Mesodermal cell (in vitro differentiated cells): Measurements from ENCODE around the gene NDUFA3.

ENCODE experiments used
- H3K27ac ChIP-seq: 2 replicates; pipeline ENCODE4 v1.7.0; 2013; ENCODE audit warnings: mild to moderate bottlenecking, low read depth, low read length, moderate library complexity; ENCODE audit not compliant: severe bottlenecking
- H3K36me3 ChIP-seq: 2 replicates; pipeline ENCODE4 v1.7.1; 2013; ENCODE audit warnings: mild to moderate bottlenecking, low read length, moderate library complexity; ENCODE audit not compliant: control insufficient read depth, insufficient read depth
- H3K4me1 ChIP-seq: one replicate; pipeline ENCODE4 v1.7.1; 2013; ENCODE audit warnings: mild to moderate bottlenecking, low read length; ENCODE audit not compliant: insufficient read depth, control insufficient read depth, poor library complexity, severe bottlenecking
- H3K4me3 ChIP-seq: 2 replicates; pipeline ENCODE4 v1.7.0; 2013; ENCODE audit warnings: low read length, control low read depth, mild to moderate bottlenecking; ENCODE audit not compliant: insufficient read depth, poor library complexity, severe bottlenecking; ENCODE audit errors: extremely low read depth
- H3K9me3 ChIP-seq: 2 replicates; pipeline ENCODE4 v1.7.1; 2013; ENCODE audit warnings: mild to moderate bottlenecking, low read length, moderate library complexity; ENCODE audit not compliant: control insufficient read depth
- WGBS, 2 experiments: methylation state at CpG; one replicate each; pipeline ENCODE4 v1.1.5; 2013; ENCODE audit warnings: missing lambda C conversion rate in 2 of 2; ENCODE audit not compliant: insufficient coverage in 2 of 2; 5-methylcytosine and 5-hydroxymethylcytosine counted together

NDUFA3 gene

DNA sequence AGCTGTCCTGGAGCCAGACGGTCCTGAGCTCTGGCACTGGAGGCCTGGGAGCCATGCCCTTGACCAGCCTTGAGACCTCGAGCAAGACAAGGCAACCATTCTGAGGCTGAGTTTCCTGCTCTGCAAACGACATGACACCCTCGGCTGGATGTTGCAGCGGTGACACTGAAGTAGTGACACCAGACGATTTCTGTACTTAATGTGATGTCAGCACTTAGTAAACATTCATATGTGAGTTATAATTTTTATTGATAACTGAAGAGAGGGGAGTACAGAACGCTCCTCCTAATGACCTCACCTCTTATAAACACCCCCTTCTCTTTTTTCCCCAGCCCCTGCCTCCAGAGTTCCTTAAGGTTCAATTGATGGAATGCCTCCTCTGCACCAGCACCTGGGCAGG is 5.8 kb downstream of the NDUFA3 start:
- Histone ChIP-seq H3K4me1 (no peaks in the 10 kb centered on the region), H3K27ac (no peak overlapping the region), H3K4me3 (no peak overlapping the region), H3K9me3 (no peaks in the 10 kb centered on the region), H3K36me3 (peaks cover 71% of the 10 kb centered on the region)
- 89 to 90% methylated on average over 4 to 5 of the region's 7 CpGs for WGBS, 2 experiments

DNA sequence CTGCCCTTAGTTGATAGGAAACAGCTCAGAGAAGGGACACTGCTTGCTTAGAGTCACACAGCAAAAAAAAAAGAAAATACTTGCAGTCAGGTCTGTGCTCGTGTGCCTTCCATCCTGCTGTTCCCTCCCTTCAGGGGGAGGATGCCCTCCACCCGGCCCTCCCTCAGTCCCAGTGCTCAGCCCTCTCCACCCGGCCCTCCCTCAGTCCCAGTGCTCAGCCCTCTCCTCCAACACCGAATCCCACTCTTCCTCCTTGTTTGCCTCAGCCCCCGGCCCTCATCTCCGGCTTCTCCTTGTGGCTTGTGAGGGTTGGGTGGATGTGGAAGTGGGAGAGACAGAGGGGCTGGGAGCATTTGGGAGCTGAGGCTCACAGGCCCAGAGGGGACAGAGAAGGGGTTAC is 7.0 kb downstream of the NDUFA3 start:
- Histone ChIP-seq H3K4me1 (peaks cover 6% of the 10 kb centered on the region), H3K9me3 (no peaks in the 10 kb centered on the region), H3K4me3 (no peak overlapping the region), H3K36me3 (peaks cover 76% of the 10 kb centered on the region), H3K27ac (no peak overlapping the region)
- 83 to 91% methylated on average over 2 to 3 of the region's 6 CpGs for WGBS, 2 experiments

DNA sequence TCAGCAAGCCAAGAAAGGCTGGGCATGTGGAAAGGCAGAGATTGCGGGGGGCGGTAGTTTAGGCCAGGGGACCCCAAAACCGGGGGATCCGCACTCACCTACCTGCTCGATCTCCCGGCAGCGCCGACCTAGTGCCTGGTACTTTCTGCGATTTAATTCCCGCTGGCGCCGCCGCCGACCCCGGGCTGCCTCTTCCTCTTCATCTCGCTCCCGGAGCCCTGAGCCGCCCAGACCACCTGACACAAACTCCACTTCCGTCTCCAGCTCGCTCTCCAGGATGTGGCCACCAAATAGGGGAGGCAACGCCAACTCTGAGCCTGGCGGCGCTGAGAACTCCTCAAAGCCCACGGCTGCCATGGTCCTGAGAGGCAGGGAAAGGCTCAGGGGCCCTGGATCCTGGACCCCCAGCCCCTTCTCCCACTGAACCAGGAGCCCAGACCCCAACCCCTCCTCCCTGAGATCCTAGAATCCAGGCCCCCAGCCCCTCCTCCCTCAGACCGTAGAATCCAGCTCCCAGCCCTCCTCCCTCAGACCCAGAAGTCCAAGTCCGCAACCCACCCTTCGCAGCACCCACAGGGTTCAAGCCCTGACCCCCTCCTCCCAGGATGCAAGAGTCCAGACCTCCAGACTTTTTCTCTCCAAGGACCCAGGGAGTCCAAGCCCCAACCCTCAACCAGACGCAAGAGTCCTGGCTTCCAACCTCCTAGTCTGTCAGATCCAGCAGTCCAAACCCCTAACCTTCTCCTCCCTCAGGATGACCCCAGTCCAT is 11.9 kb downstream of the NDUFA3 start:
- Histone ChIP-seq H3K9me3 (no peaks in the 10 kb centered on the region), H3K4me1 (peaks cover 9% of the 10 kb centered on the region), H3K4me3 (peak overlapping the region; percentile 75), H3K36me3 (peaks cover 58% of the 10 kb centered on the region), H3K27ac (no peak overlapping the region)
- WGBS, 2 experiments = 26 to 34% methylated on average over 20 to 28 of the region's 28 CpGs

DNA sequence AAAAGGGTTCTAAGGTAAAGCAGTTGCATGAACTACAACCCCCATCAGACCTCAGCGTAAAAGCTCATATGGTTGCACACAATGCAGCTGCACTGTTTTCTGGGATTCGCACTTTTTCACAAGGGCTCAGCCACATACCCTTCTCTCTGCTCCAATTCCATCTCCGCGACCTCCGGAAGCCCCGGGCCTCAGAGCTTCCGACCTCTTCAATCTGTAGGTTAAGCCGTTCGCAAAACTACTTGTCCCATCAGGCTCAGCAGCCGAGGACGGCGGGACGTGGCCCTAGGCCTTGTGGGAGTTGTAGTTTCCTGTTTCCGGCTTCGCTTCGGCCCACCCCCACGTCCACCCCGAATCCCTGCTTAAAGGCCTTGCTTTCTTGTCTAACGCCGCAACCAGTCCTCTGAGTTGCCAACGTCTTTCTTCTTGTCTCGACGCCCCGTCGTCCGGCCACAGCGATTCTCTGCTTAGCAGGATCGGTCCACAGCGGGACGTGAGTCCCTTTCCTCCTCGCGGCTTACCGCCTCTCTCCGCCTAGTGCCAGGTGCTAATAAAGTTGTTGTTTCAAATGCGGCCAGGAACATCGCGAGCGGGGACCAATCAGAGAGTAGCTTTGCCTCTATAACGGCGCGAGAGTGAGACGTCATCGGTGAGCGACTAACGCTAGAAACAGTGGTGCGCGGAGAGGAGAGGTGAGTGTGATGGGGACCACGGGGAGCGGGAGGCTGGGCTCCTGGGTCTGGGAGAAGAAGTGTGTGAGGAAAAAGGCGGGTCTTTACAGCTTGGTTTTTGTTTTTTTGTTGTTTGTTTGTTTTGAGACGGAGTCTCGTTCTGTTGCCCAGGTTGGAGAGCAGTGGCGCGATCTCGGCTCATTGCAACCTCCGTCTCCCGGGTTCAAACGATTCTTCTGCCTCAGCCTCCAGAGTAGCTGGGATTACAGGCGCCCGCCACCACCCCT is 12.7 kb downstream of the NDUFA3 start, which contains the start of the genes PRPF31 and TFPT:
PRPF31 (plus strand) TSS at position 646 of the 955 bp plus-strand sequence. CDS start 2,525 bp downstream, outside the sequence.
TFPT (minus strand) TSS at position 549 of the 955 bp plus-strand sequence; CDS start at position 161, 388 bp downstream.
- WGBS, 2 experiments = 0% methylated on average over 47 to 60 of the region's 60 CpGs
- peak within 1 kb of the TSS; percentile 75 for H3K4me3 ChIP-seq
- H3K36me3 ChIP-seq = peaks cover 58% of the 10 kb centered on the region
- H3K9me3 ChIP-seq = no peaks in the 10 kb centered on the region
- H3K4me1 ChIP-seq = peaks cover 9% of the 10 kb centered on the region
- H3K27ac ChIP-seq = peak within 1 kb of the TSS; percentile 81

DNA sequence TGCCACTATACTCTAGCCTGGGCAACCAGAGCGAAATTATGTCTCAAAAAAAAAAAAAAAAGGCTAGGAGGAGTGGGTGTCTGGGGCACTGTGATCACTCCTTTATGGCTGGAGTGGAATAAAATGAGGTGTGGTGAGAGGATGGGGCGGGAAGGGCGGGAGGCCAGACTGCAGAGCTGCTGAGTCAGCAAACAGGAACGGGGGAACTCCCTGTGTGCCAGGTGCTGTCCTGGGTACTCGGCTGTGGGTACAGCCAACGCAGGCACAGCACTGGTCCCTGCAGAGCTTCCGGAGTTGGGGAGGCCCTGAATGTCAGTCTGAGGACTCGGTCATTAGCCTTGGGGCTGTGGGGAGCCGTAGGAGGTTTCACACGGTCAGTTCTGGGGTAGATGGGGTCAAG is 18.6 kb downstream of the NDUFA3 start:
- Histone ChIP-seq H3K4me3 (no peak overlapping the region), H3K27ac (no peak overlapping the region), H3K36me3 (peaks cover 73% of the 10 kb centered on the region), H3K9me3 (no peaks in the 10 kb centered on the region), H3K4me1 (peaks cover 3% of the 10 kb centered on the region)
- 91 to 95% methylated on average over 8 to 10 of the region's 10 CpGs for WGBS, 2 experiments

DNA sequence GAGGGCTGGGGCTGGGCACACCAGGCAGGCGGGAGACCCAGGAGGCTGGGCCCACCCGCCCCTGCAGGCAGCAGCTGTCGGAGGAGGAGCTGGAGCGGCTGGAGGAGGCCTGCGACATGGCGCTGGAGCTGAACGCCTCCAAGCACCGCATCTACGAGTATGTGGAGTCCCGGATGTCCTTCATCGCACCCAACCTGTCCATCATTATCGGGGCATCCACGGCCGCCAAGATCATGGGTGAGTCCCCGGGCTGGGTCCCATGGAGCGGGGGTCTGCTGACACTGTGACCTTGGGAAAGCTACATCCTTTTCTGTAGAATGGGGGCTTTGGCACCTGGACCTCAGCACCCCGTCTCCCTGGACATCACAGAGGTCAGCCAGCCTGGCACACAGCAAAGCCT is 21.0 kb downstream of the NDUFA3 start:
- Histone ChIP-seq H3K4me1 (no peaks in the 10 kb centered on the region), H3K27ac (no peak overlapping the region), H3K9me3 (no peaks in the 10 kb centered on the region), H3K36me3 (peaks cover 84% of the 10 kb centered on the region), H3K4me3 (no peak overlapping the region)
- 92 to 98% methylated on average over 16 to 17 of the region's 17 CpGs for WGBS, 2 experiments

DNA sequence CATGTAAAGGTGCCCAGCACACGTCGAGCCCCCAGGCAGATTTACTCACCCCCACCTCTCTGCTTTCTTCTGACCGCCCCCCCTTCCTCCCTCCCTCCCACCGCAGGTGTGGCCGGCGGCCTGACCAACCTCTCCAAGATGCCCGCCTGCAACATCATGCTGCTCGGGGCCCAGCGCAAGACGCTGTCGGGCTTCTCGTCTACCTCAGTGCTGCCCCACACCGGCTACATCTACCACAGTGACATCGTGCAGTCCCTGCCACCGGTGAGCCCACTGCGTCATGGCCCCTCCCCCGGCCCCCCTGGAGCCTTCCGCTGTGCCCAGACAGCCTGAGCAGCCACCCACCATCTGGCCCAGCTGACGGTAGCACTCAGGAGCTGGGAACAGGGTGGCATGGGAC is 21.7 kb downstream of the NDUFA3 start:
- H3K27ac ChIP-seq = no peak overlapping the region
- H3K4me1 ChIP-seq = no peaks in the 10 kb centered on the region
- no peaks in the 10 kb centered on the region for H3K9me3 ChIP-seq
- no peak overlapping the region for H3K4me3 ChIP-seq
- 88 to 93% methylated on average over 17 to 19 of the region's 19 CpGs for WGBS, 2 experiments
- H3K36me3 ChIP-seq = peaks cover 84% of the 10 kb centered on the region

DNA sequence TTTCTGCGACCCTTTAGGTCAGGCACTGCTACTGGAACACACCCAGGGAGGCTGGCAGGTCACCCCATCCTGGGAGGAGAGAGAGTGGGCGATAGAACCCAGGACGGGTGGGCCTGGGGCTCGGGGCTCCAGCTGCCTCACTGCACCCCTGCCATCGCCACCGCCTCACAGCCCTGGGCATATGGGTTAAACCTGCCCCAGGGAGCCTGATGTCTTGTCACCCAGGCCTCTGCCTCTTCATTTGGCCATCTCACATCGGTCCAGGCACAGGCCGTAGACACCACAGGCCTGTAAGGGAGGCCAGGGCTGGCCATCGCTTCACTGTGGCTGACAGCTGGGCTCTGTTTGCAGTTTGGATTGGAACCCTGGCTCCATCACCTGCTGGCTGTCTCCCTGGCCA is 23.1 kb downstream of the NDUFA3 start:
- Histone ChIP-seq H3K9me3 (no peaks in the 10 kb centered on the region), H3K27ac (no peak overlapping the region), H3K36me3 (peaks cover 82% of the 10 kb centered on the region), H3K4me1 (no peaks in the 10 kb centered on the region), H3K4me3 (no peak overlapping the region)
- 90 to 93% methylated on average over 9 of the region's 9 CpGs for WGBS, 2 experiments

DNA sequence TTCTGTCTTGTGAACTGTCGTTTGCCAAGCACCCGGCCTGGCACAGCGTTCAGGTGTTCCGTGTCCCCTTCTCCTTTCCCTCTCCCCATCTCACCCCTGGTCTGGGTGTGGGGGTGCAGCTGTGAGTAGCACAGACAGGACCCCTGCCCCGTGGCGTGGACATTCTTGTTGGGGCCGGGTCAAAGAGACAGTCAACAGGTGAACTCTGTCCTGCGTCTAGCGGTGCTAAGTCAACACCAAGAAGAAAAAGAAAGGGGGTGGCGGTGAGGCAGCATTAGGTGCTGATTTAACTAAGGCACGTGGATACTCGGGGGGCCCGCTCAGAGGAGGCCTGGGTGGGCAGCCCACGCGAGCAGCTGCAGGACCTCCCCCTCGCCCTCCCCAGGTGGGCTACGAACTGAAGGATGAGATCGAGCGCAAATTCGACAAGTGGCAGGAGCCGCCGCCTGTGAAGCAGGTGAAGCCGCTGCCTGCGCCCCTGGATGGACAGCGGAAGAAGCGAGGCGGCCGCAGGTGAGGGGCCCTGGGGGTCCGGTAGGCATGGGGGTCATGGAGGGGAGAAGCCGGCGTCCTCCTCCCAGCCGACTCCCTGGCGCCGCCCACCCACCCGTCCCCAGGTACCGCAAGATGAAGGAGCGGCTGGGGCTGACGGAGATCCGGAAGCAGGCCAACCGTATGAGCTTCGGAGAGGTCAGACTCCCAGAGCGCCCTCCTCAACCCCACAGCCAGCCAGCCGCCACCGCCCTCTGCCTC is 25.2 kb downstream of the NDUFA3 start:
- Histone ChIP-seq H3K4me3 (no peak overlapping the region), H3K27ac (no peak overlapping the region), H3K36me3 (peaks cover 86% of the 10 kb centered on the region), H3K4me1 (no peaks in the 10 kb centered on the region), H3K9me3 (no peaks in the 10 kb centered on the region)
- WGBS, 2 experiments = 89 to 95% methylated on average over 41 to 42 of the region's 44 CpGs

DNA sequence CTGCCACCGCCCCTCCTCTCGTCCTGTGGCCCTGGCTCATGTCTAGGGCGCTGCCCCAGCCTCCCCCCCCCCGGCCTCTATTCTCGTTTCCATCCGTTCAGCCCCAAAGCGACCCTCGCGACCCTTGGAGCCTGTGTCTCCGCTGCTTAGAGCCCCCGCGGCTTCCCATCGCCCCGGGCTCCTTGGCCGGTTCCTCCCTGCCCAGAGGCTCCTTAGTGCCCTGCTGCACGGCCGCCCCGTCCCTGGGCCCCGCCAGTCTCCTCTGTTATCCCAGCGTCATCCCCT is 25.7 kb downstream of the NDUFA3 start:
- Histone ChIP-seq H3K9me3 (no peaks in the 10 kb centered on the region), H3K4me1 (no peaks in the 10 kb centered on the region), H3K27ac (no peak overlapping the region), H3K36me3 (peaks cover 80% of the 10 kb centered on the region), H3K4me3 (no peak overlapping the region)
- WGBS, 2 experiments = 92 to 97% methylated on average over 17 to 20 of the region's 20 CpGs
